ENCODE results near the gene ACTG1. TPM values are rescaled to one million over a fixed set of nuclear protein-coding genes. Genes with fewer than 3 reads are reported as not detected.

ACTG1 gene
- total RNA-seq, 2 experiments from 2014 or later, result 4,119 to 5,987 TPM

DNA sequence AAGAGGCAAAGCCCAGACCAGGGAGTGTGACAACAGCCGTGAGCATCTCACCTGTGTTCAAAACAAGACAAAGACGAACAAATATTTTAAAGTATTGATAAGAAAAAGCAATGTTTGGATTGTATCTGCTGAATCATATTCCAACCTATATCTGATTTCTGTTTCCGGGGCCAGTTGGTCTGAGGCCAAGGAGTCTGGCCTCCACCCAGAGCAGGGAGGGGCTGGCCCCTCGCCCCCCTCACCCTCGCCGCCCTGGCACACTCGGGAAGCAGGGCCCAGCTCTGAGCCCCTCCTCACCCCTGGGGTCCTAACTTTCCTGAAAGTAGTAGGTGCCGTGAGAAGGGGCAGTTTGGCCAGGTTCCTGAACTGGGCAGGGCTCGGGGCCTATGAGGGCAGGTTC lies 48.0 kb downstream of the ACTG1 start:
- no peaks in the 10 kb centered on the region for H3K4me1 Mint-ChIP-seq
- H3K9me3 Mint-ChIP-seq (ENCODE audit: low read depth), result no peaks in the 10 kb centered on the region

DNA sequence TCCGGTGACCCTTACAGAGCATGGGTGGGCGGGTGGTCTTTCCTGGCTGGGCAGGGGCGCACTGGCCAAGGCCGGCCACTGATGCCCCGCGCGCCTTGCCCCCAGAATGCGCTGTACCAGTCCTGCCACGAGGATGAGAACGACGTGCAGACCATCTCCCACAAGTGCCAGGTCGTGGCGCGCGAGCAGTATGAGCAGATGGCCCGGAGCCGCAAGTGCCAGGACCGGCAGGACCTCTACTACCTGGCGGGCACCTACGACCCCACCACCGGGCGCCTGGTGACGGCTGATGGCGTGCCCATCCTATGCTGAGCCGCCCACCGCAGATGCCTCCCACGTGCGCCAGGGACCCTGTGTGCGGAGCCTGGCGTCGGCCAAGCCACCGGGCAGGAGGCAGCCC lies 49.1 kb downstream of the ACTG1 start:
- H3K27ac Mint-ChIP-seq, result no peak overlapping the region
- H3K27me3 Mint-ChIP-seq, result no peaks in the 10 kb centered on the region
- DNase-seq (no peak), ATAC-seq (no peak)
- no peak overlapping the region for H3K4me3 Mint-ChIP-seq
- H3K9me3 Mint-ChIP-seq (ENCODE audit: low read depth), result no peaks in the 10 kb centered on the region
- no peaks in the 10 kb centered on the region for H3K4me1 Mint-ChIP-seq
- H3K36me3 Mint-ChIP-seq (ENCODE audit: low read depth), result no peaks in the 10 kb centered on the region
- CTCF ChIA-PET, result no interaction called here
- POLR2A ChIA-PET, result no interaction called here
- intact Hi-C loops (cut with DNase I, micrococcal nuclease), result no loop called here

More for the DNA sequence above, 48.0 kb downstream of the ACTG1 start:
- Mint-ChIP-seq H3K27ac (no peak overlapping the region), H3K36me3 (ENCODE audit: low read depth) (no peaks in the 10 kb centered on the region), H3K27me3 (no peaks in the 10 kb centered on the region), H3K4me3 (no peak overlapping the region)
- DNase-seq (no peak), ATAC-seq (no peak)
- ChIA-PET CTCF (no interaction called here), POLR2A (no interaction called here)
- intact Hi-C loops (cut with DNase I, micrococcal nuclease), result no loop called here

- Mint-ChIP-seq H3K9me3 (ENCODE audit: low read depth) (no peaks in the 10 kb centered on the region), H3K27me3 (no peaks in the 10 kb centered on the region), H3K4me1 (no peaks in the 10 kb centered on the region), H3K4me3 (no peak overlapping the region), H3K27ac (no peak overlapping the region), H3K36me3 (ENCODE audit: low read depth) (no peaks in the 10 kb centered on the region)
- ATAC-seq (no peak), DNase-seq (no peak)
- CTCF ChIA-PET, result interaction anchor here (0.6 to 1.8 kb wide), 2 partner anchors 10 to 22 kb away, joined by 3 to 4 read pairs; no protein-coding TSS in a partner anchor
- POLR2A ChIA-PET, result no interaction called here
- intact Hi-C loops (cut with DNase I, micrococcal nuclease), result no loop called here
Measured at GRCh38 chr17:81462506-81463125, 50.0 kb downstream of the ACTG1 start.

GRCh38 chr17:81461607-81462500 lies 50.7 kb downstream of the ACTG1 start:
- no peaks in the 10 kb centered on the region for H3K9me3 Mint-ChIP-seq (ENCODE audit: low read depth)
- POLR2A ChIA-PET, result no interaction called here
- DNase-seq, result no peak
- no peak overlapping the region for H3K4me3 Mint-ChIP-seq
- H3K27ac Mint-ChIP-seq, result no peak overlapping the region
- no peaks in the 10 kb centered on the region for H3K4me1 Mint-ChIP-seq
- H3K36me3 Mint-ChIP-seq (ENCODE audit: low read depth), result no peaks in the 10 kb centered on the region
- no peak for ATAC-seq
- no peaks in the 10 kb centered on the region for H3K27me3 Mint-ChIP-seq
- CTCF ChIA-PET, result interaction anchor here (0.6 to 1.8 kb wide), 3 partner anchors 9 to 151 kb away, joined by 3 to 4 read pairs (median 3); no protein-coding TSS in a partner anchor
- intact Hi-C loops (cut with DNase I, micrococcal nuclease), result no loop called here

DNA sequence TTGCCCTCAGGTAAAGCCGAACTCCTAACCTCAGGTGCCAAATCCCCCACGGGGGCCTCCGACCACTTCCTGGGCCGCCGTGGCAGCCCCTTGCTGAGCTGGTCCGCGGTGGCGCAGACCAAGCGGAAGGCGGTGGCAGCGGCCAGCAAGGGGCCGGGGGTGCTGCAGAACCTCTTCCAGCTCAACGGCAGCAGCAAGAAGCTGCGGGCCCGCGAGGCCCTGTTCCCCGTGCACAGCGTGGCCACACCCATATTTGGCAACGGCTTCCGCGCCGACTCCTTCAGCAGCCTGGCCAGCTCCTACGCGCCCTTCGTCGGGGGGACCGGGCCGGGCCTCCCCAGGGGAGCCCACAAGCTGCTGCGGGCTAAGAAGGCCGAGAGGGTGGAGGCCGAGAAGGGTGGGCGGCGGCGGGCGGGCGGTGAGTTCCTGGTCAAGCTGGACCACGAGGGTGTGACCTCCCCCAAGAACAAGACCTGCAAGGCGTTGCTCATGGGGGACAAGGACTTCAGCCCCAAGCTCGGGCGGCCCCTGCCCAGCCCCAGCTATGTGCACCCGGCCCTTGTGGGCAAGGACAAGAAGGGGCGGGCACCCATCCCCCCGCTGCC lies 51.6 kb downstream of the ACTG1 start:
- H3K36me3 Mint-ChIP-seq (ENCODE audit: low read depth), result no peaks in the 10 kb centered on the region
- no peak for DNase-seq
- intact Hi-C loops (cut with DNase I, micrococcal nuclease), result no loop called here
- no peaks in the 10 kb centered on the region for H3K27me3 Mint-ChIP-seq
- no peak overlapping the region for H3K27ac Mint-ChIP-seq
- no peaks in the 10 kb centered on the region for H3K4me1 Mint-ChIP-seq
- no peaks in the 10 kb centered on the region for H3K9me3 Mint-ChIP-seq (ENCODE audit: low read depth)
- ChIA-PET POLR2A (interaction anchor here (0.5 kb wide), 1 partner anchor 1121 kb away, joined by 3 read pairs; no protein-coding TSS in a partner anchor), CTCF (interaction anchor here (0.6 to 1.8 kb wide), 3 partner anchors 20 to 150 kb away, joined by 3 to 4 read pairs (median 3); no protein-coding TSS in a partner anchor)
- no peak overlapping the region for H3K4me3 Mint-ChIP-seq
- ATAC-seq, result no peak

Other genes starting within 250 kb of the ACTG1 start
- gene SLC38A10, start 217.5 kb downstream of the ACTG1 start, total RNA-seq, result 10 to 100 TPM; 47.6 to 52.9 TPM
- under 1 TPM in 1 of 2 experiments, not detected in 1; 0.05 TPM for gene BAHCC1, start 117.3 kb downstream of the ACTG1 start, total RNA-seq
- gene FSCN2, start 15.6 kb upstream of the ACTG1 start, total RNA-seq, result under 1 TPM; 0.23 to 0.58 TPM
- gene FAAP100, start 39.6 kb upstream of the ACTG1 start, total RNA-seq, result 10 to 100 TPM; 30.4 to 39.3 TPM
- 10 to 100 TPM; 71.8 to 93.1 TPM for gene NPLOC4, start 124.3 kb upstream of the ACTG1 start, total RNA-seq
- under 1 TPM; 0.34 to 0.35 TPM for gene TSPAN10, start 124.4 kb upstream of the ACTG1 start, total RNA-seq
- 1 to 10 TPM; 1.4 to 2.5 TPM for gene PDE6G, start 143.7 kb upstream of the ACTG1 start, total RNA-seq
- 10 to 100 TPM; 29.4 to 45.3 TPM for gene OXLD1, start 153.8 kb upstream of the ACTG1 start, total RNA-seq
- gene CCDC137, start 153.9 kb upstream of the ACTG1 start, total RNA-seq, result 10 to 100 TPM; 30.0 to 36.6 TPM
- gene ARL16, start 171.0 kb upstream of the ACTG1 start, total RNA-seq, result 10 to 100 TPM; 39.0 to 39.1 TPM
- gene HGS, start 171.2 kb upstream of the ACTG1 start, total RNA-seq, result 100 to 1,000 TPM; 100 to 102 TPM
- 100 to 1,000 TPM in 1 of 2 experiments, 10 to 100 TPM in 1; 94.0 to 116 TPM for gene MRPL12, start 190.6 kb upstream of the ACTG1 start, total RNA-seq
- 10 to 100 TPM; 28.6 to 31.8 TPM for gene SLC25A10, start 199.5 kb upstream of the ACTG1 start, total RNA-seq

All from activated CD4-positive, alpha-beta T cell treated with anti-CD3 and anti-CD28 coated beads for 36 hours (primary cell).